HG03196 (cell line): Measurements from ENCODE around the gene MFGE8.

Experiments used
- ATAC-seq: cut with Tn5 transposase; IDR thresholded peaks from one replicate; pipeline ENCODE4 v1.9.1; 2021; ENCODE audit not compliant: unreplicated experiment

The MFGE8 gene

GRCh38 chr15:88900309-88900981 is 12.7 kb downstream of the MFGE8 start:
- ATAC-seq: no peak

GRCh38 chr15:88899251-88899650 is 13.9 kb downstream of the MFGE8 start:
- no peak for ATAC-seq

- ATAC-seq: no peak
These were observed 14.4 kb downstream of the MFGE8 start for GRCh38 chr15:88898736-88899135.

DNA sequence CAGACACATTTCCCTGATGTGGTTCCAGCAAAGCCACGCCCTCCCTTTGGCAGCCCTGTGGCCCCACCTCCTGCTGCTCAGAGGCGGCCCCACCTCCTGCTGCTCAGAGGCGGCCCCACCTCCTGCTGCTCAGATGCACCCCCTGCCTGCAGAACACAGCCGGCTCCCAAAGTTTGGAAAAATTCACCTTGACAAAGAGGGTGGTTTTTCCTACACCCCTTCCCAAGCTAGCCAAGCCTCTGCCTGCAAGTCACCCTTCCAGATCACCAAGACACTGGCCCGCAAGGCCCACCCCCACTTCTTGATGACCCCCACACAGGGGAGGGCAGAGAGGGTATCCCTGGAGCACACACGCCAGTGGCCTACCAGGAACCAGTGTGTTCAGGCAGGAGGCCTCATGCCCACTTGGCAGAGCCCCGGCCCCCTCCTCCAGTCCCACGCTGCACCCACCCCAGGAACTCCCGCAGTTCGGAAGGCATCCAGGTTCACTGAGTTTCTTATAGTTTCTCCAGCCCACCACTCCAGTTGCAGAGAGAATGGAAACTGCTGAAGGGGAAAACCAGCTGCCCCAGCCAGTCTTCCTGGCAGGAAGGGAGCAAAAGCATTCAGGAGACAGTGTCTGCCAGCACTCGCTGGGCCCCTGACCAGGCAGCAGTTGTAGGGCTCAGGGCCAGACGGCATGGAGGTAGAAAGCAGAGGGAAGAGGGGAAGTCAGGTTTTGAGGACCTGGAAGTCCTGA is 15.6 kb downstream of the MFGE8 start:
- peak; percentile 43 for ATAC-seq

DNA sequence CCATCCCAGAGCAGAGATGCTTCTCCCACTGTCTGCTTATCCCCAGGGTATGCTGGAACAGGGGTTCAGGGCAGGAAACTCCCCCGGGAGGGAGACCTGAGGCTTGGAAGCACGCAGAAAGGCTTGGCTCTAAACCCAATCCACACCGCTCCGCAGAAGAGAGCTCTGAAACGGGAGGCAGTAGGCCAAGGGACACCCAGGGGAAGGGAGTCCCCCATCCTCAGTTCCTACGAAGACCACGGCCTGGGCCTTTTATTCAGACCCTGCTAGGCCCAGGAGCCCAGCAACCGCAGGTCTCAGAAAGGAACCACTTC is 16.1 kb downstream of the MFGE8 start:
- ATAC-seq: no peak

- no peak for ATAC-seq
These were observed 16.7 kb downstream of the MFGE8 start for GRCh38 chr15:88896333-88897033.

GRCh38 chr15:88894819-88895767 is 18.1 kb downstream of the MFGE8 start, which contains the start of gene HAPLN3:
TSS of gene HAPLN3 (minus strand) at chr15:88895544. CDS start at chr15:88887298, 8,246 bp downstream.
- peak; percentile 46 for ATAC-seq

GRCh38 chr15:88894348-88894818 is 18.8 kb downstream of the MFGE8 start:
- peak; percentile 51 for ATAC-seq

- ATAC-seq: no peak
These were observed 21.5 kb downstream of the MFGE8 start for GRCh38 chr15:88891540-88892254.

DNA sequence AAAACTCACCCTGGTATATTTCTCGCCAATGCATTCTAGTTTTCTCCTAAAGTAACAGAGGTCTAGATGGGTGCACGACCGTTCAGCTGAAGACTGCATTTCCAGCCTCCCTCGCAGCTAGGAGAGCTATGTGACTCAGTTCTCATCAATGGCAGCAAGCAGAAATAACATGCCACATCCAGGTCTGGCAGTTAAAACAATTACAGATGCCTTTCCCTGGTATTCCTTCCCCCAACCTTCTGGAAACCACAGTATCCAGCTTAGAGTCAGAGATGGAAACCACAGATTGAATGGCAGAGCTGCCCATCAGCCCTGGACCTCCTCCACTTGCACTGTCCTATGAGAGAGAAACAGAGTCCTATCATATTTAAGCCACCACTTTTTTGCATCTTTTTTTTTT is 22.7 kb downstream of the MFGE8 start:
- ATAC-seq: no peak

GRCh38 chr15:88888719-88889118 is 24.5 kb downstream of the MFGE8 start:
- ATAC-seq: no peak

GRCh38 chr15:88887068-88887580 is 26.1 kb downstream of the MFGE8 start:
- no peak for ATAC-seq

- no peak for ATAC-seq
These were observed 30.4 kb downstream of the MFGE8 start for GRCh38 chr15:88882785-88883184.

- ATAC-seq: no peak
These were observed 31.4 kb downstream of the MFGE8 start for GRCh38 chr15:88881775-88882174.

- ATAC-seq: no peak
These were observed 32.0 kb downstream of the MFGE8 start for GRCh38 chr15:88880944-88881740.

DNA sequence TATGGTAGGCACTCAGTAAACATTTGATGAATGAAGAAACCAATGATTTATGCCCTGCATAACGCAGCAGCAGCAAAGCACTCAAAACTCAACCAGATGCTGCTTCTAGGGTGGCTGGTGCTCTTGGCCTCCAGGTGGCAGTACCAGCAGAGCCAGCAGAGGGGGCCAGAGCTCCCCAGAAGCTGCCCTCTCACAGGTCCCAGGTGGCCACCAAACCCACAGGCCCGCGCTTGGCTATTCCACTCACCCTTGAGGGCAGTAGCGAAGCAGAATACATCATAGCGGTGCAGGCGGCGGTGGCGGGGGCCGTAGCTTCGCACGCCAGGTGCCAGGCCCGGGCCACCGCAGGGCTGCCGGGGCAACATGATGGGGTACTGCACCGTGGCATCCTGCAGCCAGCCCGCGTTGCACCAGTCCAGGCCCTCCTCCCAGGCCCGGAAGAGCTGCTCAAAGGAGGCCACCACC is 34.4 kb downstream of the MFGE8 start:
- ATAC-seq: no peak

DNA sequence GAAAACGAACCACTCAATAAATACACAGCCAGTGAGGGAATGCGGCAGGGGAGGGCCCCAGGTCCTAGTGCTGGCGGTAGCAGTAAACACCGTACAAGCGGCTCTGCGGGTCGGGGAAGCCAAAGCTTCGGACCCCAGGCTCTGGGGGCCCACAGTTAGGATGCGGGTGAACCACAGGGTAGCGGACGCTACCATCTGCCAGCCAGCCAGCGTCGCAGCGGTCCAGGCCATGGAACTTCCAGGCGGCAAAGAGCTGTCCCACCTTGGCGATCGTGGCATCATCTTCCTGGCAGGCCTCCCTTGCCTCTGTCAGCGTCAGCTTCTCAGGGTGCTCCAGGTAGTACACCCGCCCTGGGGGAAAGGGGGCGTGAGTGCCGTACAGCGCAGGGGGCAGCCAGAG is 35.3 kb downstream of the MFGE8 start:
- no peak for ATAC-seq

- ATAC-seq: no peak
These were observed 35.8 kb downstream of the MFGE8 start for GRCh38 chr15:88877415-88877814.

DNA sequence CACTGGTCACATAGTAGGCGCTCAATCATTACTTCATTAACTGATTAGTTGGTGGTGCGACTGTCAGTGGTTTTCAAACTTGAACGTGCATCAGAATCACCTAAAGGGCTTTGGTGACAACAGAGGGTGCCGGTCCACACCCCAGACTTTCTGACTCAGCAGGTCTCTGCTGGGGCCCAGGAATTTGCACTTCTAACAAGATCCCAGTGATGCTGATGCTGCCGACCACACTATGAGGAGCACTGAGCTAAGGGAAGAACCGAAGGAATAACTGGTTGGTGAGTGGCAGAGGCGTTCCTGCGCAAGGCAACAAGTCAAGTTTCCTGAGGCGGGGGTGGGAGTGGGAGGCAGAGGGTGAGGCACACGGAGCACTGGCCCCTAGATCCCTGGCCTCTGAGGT is 36.6 kb downstream of the MFGE8 start:
- ATAC-seq: no peak
